Endothelial cell of umbilical vein (primary cell): ENCODE results near the gene PFDN6. TPM values are rescaled to one million over a fixed set of nuclear protein-coding genes. Genes with fewer than 3 reads are reported as not detected.

Experiments
- BruUV-seq: library from RNA; stranded (reverse); fragments of 400-500 nt; replicated peaks from 2 replicates; lab custom pipeline; 2021; lab: Mats Ljungman, UMichigan
- CTCF ChIA-PET: fragments of 300-600, 350-600 bp; sonication (Branson Sonifier 250); formaldehyde crosslinking; loops from one replicate; lab custom pipeline; 2021; ENCODE audit warnings: antibody characterized with exemption, inconsistent platforms; lab: Charles Lee
- POLR2A ChIA-PET: fragments of 300-600, 350-600 bp; sonication (Branson Sonifier 250); formaldehyde crosslinking; loops from one replicate; lab custom pipeline; 2021; ENCODE audit warnings: antibody characterized with exemption, inconsistent platforms; lab: Charles Lee
- DNase-seq: peaks from one replicate; pipeline ENCODE4 v3.0.0-alpha.2; 2011; ENCODE audit warnings: low read depth, low spot score
- FAIRE-seq: peaks from 2 replicates; lab custom pipeline; 2011; peaks lifted over from hg19 to GRCh38; lab: Jason Lieb, UNC
- H2AFZ ChIP-seq: 2 replicates; pipeline ENCODE4 v1.6.0; 2012; ENCODE audit warnings: low read depth, low read length, control low read depth, inconsistent platforms
- H3K27ac ChIP-seq: 2 replicates; pipeline ENCODE4 v1.5.1; 2011; ENCODE audit warnings: low read depth, mild to moderate bottlenecking, control low read depth, low read length, moderate library complexity; ENCODE audit not compliant: insufficient read depth
- H3K27me3 ChIP-seq, 2 experiments: 2 replicates each; pipeline versions ENCODE4 v1.6.0 to v1.6.1; 2011; ENCODE audit warnings: low read length in 2 of 2, mixed read lengths in 1 of 2; ENCODE audit not compliant: control insufficient read depth in 2 of 2, insufficient read depth in 2 of 2
- H3K36me3 ChIP-seq, 2 experiments: 2 replicates in 1 of 2; 3 replicates in 1 of 2; pipeline ENCODE4 v1.5.1; 2011; ENCODE audit warnings: low read length in 2 of 2, mild to moderate bottlenecking in 1 of 2, moderate library complexity in 1 of 2; ENCODE audit not compliant: control insufficient read depth in 2 of 2, insufficient read depth in 2 of 2; ENCODE audit errors: extremely low read depth in 1 of 2
- H3K4me1 ChIP-seq: 3 replicates; pipeline ENCODE4 v1.5.1; 2011; ENCODE audit warnings: mild to moderate bottlenecking, low read length; ENCODE audit not compliant: control insufficient read depth, insufficient read depth; ENCODE audit errors: extremely low read depth
- H3K4me2 ChIP-seq: 2 replicates; pipeline ENCODE4 v1.6.1; 2011; ENCODE audit warnings: low read length, control low read depth, mixed read lengths; ENCODE audit not compliant: insufficient read depth
- H3K4me3 ChIP-seq, 3 experiments: fragments of 200-600 bp in 1 of 3; sonication (generic), shearing (Covaris generic) in 1 of 3; replicated peaks in 1 of 3; 2 replicates each; pipeline ENCODE4 v1.5.1; 2011 to 2016; ENCODE audit warnings: control low read depth in 3 of 3, low read length in 3 of 3, mild to moderate bottlenecking in 2 of 3, inconsistent platforms in 1 of 3, low read depth in 1 of 3, moderate library complexity in 1 of 3; ENCODE audit not compliant: insufficient read depth in 1 of 3
- H3K79me2 ChIP-seq: 2 replicates; pipeline ENCODE4 v1.6.0; 2012; ENCODE audit warnings: low read length, inconsistent platforms; ENCODE audit not compliant: control insufficient read depth, insufficient read depth
- H3K9ac ChIP-seq: replicated peaks from 2 replicates; pipeline ENCODE3; 2011; ENCODE audit warnings: low read length, control low read depth; ENCODE audit not compliant: insufficient read depth; ENCODE audit errors: extremely low read depth
- H3K9me1 ChIP-seq: replicated peaks from 3 replicates; pipeline ENCODE4 v1.6.0; 2011; ENCODE audit warnings: mild to moderate bottlenecking, low read length; ENCODE audit not compliant: control insufficient read depth, insufficient read depth; ENCODE audit errors: extremely low read depth
- H3K9me3 ChIP-seq: replicated peaks from 2 replicates; pipeline ENCODE4 v1.5.1; 2012; ENCODE audit warnings: low read length, inconsistent platforms; ENCODE audit not compliant: control insufficient read depth, insufficient read depth
- H4K20me1 ChIP-seq: replicated peaks from 2 replicates; pipeline ENCODE3; 2011; ENCODE audit warnings: mild to moderate bottlenecking, low read length; ENCODE audit not compliant: control insufficient read depth, insufficient read depth; ENCODE audit errors: extremely low read depth
- CTCF ChIP-seq, 2 donors: IDR thresholded peaks; 1 replicate in 1 of 2; 2 replicates in 1 of 2; pipeline ENCODE4 v1.5.1; 2011; ENCODE audit warnings: low read length in 2 of 2, mild to moderate bottlenecking in 2 of 2, moderate library complexity in 2 of 2, control low read depth in 1 of 2, inconsistent platforms in 1 of 2, low read depth in 1 of 2; ENCODE audit not compliant: insufficient read depth in 1 of 2; ENCODE audit errors: extremely low read depth in 1 of 2
- EZH2 ChIP-seq: IDR thresholded peaks from 2 replicates; pipeline ENCODE4 v1.6.1; 2012; ENCODE audit warnings: borderline replicate concordance, low read depth, mild to moderate bottlenecking, moderate library complexity, low read length, inconsistent platforms; ENCODE audit not compliant: severe bottlenecking
- FOS ChIP-seq: IDR thresholded peaks from 2 replicates; pipeline ENCODE4 v1.6.1; 2011; ENCODE audit warnings: mild to moderate bottlenecking, low read length, moderate library complexity, borderline replicate concordance; ENCODE audit not compliant: insufficient read depth
- GATA2 ChIP-seq: IDR thresholded peaks from 2 replicates; pipeline ENCODE4 v1.7.0; 2011; ENCODE audit warnings: low read depth, mild to moderate bottlenecking, moderate library complexity, mixed read lengths, low read length; ENCODE audit not compliant: insufficient read length, insufficient read depth
- JUN ChIP-seq: IDR thresholded peaks from 2 replicates; pipeline ENCODE4 v1.6.1; 2011; ENCODE audit warnings: borderline replicate concordance, low read depth; ENCODE audit not compliant: insufficient read length, insufficient read depth
- MYC ChIP-seq: IDR thresholded peaks from one replicate; pipeline ENCODE4 v1.6.1; 2011; ENCODE audit warnings: mild to moderate bottlenecking, low read depth, low read length
- POLR2A ChIP-seq: IDR thresholded peaks from 2 replicates; pipeline ENCODE4 v1.6.1; 2012; ENCODE audit warnings: low read depth, mild to moderate bottlenecking, control low read depth, low read length
- POLR2AphosphoS5 ChIP-seq: IDR thresholded peaks from 2 replicates; pipeline ENCODE4 v1.6.1; 2012; ENCODE audit warnings: low read depth, mild to moderate bottlenecking, control low read depth, low read length, moderate library complexity; ENCODE audit not compliant: insufficient read depth
- dilution Hi-C: fragments of 300-500 bp; cut with MboI; formaldehyde crosslinking; loops from one replicate; pipeline ENCODE4 v1.15.0; 2019; ENCODE audit warnings: low sequenced_read_pairs; ENCODE audit not compliant: extremely low pct_ligation_motif_present
- intact Hi-C: fragments of 100-400 bp; cut with micrococcal nuclease; formaldehyde crosslinking; loops from one replicate; pipeline ENCODE4 v1.10.0; 2022
- polyA plus RNA-seq, 4 experiments: library from polyadenylated mRNA; depleted of rRNA in 3 of 4; stranded (reverse) in 3 of 4; unstranded in 1 of 4; fragments of >200 nt; gene quantifications; 2 replicates each; pipeline versions ENCODE4 v1.2.1 to v1.2.3, GENCODE V29; 2011 to 2012; ENCODE audit warnings: missing spikeins in 1 of 4
- total RNA-seq: library from RNA; stranded (reverse); gene quantifications from 2 replicates; pipeline ENCODE4 v1.2.3, GENCODE V29; 2021
- TF ChIP-seq, protein P1 (sequence below): IDR thresholded peaks from 2 replicates; pipeline ENCODE4 v1.6.1; 2011; ENCODE audit not compliant: insufficient read depth, insufficient read length

Gene PFDN6
- total and polyA plus RNA-seq, 2 donors (not counting 3 experiments of a cell fraction or from before 2014, with no cell fraction given): 31.0 to 63.5 TPM

DNA sequence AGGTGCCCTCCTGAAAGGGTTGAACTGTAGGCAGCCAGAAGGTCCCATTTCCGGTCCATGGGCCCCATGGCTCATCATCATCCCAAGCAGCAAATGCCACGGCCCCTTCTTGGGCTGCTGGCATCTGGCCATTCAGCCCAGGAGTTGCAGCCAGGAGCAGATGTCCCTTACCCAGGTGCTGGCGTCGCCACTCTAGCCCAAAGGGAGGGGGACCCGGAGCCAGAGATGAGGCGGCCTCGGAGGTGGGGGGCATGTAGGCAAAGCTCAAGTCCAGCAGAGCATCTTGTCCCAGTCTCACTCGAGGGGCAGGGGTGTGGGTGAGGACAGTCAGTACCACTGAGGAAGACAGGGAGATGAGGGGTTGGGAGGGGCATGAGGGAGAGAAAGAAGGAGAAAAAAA is 15.7 kb downstream of the PFDN6 start:
- Histone ChIP-seq H3K4me2 (no peak overlapping the region), H3K4me1 (peaks cover 2% of the 10 kb centered on the region), H2AFZ (no peak overlapping the region), H3K9me3 (no peaks in the 10 kb centered on the region), H3K9me1 (no peaks in the 10 kb centered on the region), H3K4me3 (no peak overlapping the region), H3K27ac (no peak overlapping the region), H3K79me2 (peaks cover 7% of the 10 kb centered on the region), H3K9ac (no peak overlapping the region), H3K36me3 (peaks cover 8 to 19% of the 10 kb centered on the region in 2 experiments), H4K20me1 (no peaks in the 10 kb centered on the region), H3K27me3 (no peaks in the 10 kb centered on the region)
- TF ChIP-seq GATA2: no peak
- dilution Hi-C loops (no loop called here), intact Hi-C loops (no loop called here)
- POLR2A ChIA-PET: no interaction called here
- BruUV-seq: no TSS peak
- no peak for DNase-seq
- CTCF ChIA-PET: no interaction called here
- no peak for FAIRE-seq

DNA sequence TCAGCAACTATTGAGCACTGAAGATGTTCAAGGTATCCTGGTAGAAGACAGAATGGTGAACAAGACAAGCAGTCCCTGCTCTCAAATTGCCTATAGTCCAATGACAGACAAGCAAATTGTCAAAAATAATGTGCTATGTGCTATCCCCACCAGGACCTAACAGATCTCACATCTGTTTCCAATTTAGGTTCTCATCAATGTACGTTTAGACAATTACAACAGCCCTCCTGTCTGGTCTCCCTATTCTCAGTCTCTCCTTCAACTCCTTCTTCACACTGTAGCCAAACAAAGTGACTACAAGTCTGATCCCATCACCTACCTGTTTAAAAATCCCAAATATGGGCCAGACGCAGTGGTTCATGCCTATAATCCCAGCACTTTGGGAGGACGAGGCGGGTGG is 17.0 kb downstream of the PFDN6 start:
- H3K4me2 ChIP-seq: no peak overlapping the region
- H3K9me1 ChIP-seq: no peaks in the 10 kb centered on the region
- no peaks in the 10 kb centered on the region for H3K4me1 ChIP-seq
- H2AFZ ChIP-seq: no peak overlapping the region
- CTCF ChIA-PET: no interaction called here
- intact Hi-C loops: no loop called here
- no peak for TF ChIP-seq POLR2AphosphoS5
- TF ChIP-seq, protein P1, sequence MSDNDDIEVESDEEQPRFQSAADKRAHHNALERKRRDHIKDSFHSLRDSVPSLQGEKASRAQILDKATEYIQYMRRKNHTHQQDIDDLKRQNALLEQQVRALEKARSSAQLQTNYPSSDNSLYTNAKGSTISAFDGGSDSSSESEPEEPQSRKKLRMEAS: no peak
- no peak for TF ChIP-seq EZH2
- TF ChIP-seq CTCF (IDR thresholded peaks at IDR 0.05; ENCODE audit: extremely low read depth in 1 of 2, insufficient read depth in 1 of 2, low read depth in 1 of 2, low read length in 2 of 2): no peak
- TF ChIP-seq POLR2A: no peak
- TF ChIP-seq MYC: no peak
- no peak for TF ChIP-seq FOS
- no peak for TF ChIP-seq GATA2
- TF ChIP-seq JUN: no peak
- H3K27ac ChIP-seq: no peak overlapping the region
- no peaks in the 10 kb centered on the region for H3K9me3 ChIP-seq
- H3K36me3 ChIP-seq: peaks cover 8 to 19% of the 10 kb centered on the region in 2 experiments
- dilution Hi-C loops: no loop called here
- no peak overlapping the region for H3K4me3 ChIP-seq
- FAIRE-seq (no peak), DNase-seq (no peak)
- no peaks in the 10 kb centered on the region for H4K20me1 ChIP-seq
- no TSS peak for BruUV-seq
- H3K79me2 ChIP-seq: peaks cover 4% of the 10 kb centered on the region
- H3K27me3 ChIP-seq: no peaks in the 10 kb centered on the region
- POLR2A ChIA-PET: no interaction called here
- H3K9ac ChIP-seq: no peak overlapping the region
